GM19099 (cell line): ENCODE data around the gene MORN1.

ENCODE experiments used
- POLR2A ChIP-seq: IDR thresholded peaks from 3 replicates; pipeline ENCODE4 v1.6.1; 2011; ENCODE audit warnings: low read depth; ENCODE audit not compliant: insufficient read length; ENCODE audit errors: extremely low read depth

Gene MORN1

DNA sequence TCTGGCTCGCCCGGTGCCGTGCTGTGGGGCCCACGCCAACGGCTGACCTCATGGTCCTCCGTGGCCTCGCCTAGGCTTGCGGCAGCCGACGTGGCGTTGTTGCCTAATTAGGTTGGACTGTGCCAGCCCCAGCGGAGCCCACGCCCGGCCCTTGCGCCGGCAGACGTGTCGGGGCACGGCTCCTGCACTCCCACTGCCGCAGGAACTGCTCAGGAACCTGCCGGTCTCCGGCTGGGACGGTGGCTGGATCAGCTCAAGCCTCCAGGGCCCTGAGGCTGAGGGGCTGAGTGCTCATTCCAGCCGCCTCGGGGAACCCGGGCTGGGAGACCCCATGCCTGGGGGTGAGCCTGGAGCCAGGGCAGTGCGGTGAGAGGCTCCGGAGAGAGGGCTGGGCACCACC is 37.1 kb upstream of the MORN1 start:
- TF ChIP-seq POLR2A, result no peak

DNA sequence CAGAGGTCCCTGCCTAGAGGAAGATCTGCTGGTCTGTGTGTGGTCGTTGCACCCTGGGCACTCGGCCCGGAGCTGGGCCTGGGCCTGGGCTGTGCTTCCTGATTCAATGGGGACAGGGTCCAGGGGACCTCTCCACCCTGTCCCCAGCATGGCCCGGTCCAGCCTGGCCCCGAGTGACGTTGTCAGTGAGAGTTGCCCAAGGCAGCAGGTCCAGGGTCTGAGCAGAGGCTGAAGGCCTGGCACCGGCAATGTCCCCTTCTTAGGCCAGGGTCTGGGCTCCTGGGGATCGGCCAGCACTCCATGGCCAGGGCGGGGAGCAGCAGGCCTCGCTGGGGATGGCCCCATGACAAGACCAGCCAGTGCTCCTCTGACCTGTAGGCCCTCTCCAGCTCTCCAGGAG is 36.6 kb upstream of the MORN1 start:
- TF ChIP-seq POLR2A, result no peak

GRCh38 chr1:2427051-2427450 is 35.7 kb upstream of the MORN1 start:
- no peak for TF ChIP-seq POLR2A

DNA sequence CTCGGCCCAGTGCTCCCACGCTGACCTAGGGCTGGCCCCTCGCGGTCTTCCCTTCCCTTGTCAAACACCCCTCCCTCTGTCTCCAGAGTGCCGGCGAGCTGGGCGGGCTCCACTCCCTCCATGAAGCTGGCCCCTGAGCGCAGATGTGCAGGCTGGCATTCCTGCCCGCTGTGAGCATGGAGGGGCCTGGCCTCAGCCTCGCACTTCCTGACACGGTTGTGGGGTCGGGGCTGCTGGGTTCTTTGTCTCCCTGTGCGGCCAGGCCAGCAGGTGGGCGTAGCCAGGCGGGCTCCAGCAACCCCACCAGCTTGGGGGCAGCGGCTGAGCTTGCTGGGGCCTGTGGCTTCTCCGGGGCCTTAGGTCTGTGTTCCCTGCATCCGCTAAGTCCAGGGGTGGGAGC is 35.2 kb upstream of the MORN1 start:
- TF ChIP-seq POLR2A, result no peak

DNA sequence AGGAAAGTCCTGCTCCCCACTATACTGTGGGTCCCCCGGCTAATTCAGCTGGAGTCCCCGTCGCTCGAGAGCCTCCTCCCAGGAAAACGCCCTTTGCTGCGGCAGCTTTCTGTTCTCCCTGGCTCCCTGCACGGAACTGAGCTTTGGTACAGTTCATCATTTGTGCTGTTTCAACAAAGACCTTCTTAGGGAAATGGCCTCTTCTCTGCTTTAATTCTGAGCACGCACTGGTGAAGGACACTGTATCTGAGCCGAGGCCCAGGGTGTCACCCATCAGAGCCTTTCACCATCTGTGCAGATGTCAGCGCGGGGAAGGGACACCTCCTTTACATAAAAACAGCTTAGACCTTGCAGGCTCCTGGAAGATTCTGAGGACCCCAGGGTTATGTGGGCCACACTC is 34.5 kb upstream of the MORN1 start:
- no peak for TF ChIP-seq POLR2A

DNA sequence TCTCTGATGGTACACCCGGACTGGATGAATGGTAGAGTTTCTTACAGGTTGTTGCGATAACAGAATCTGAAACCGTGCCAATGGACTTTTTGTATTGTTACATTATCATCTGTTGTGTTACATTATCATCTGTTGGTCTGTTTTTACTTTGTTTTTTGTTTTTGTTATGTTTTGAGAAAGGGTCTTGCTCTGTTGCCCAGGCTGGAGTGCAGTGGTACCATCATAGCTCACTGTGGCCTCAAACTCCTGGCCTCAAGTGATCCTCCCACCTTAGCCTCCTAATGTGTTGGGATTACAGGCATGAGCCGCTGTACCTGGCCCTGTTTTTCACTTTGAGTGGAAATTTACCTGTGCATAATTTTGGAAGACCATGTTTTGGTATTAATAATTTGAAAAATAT is 31.2 kb upstream of the MORN1 start:
- TF ChIP-seq POLR2A, result no peak

DNA sequence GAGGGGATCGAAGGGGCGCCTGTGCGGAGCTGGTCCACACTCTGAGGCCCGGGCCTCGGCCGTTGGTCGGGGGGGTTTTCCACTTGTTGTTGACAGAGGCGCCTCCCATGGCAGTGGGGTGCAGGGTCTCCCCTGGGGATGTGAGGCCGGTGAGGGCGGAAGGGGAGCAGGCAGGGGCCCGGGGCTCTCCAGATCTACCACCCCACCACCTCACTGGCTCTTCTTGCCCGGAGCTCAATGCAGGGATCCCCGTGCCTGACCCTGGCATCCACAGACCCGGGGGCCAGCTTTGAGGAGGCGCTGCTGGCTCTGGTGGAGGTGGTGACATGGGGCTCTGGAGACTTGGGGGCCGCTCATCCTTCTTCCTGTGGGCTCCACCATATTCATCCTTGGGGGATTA is 28.1 kb upstream of the MORN1 start:
- TF ChIP-seq POLR2A, result no peak

- no peak for TF ChIP-seq POLR2A
These were observed 27.5 kb upstream of the MORN1 start for GRCh38 chr1:2418791-2419320.

DNA sequence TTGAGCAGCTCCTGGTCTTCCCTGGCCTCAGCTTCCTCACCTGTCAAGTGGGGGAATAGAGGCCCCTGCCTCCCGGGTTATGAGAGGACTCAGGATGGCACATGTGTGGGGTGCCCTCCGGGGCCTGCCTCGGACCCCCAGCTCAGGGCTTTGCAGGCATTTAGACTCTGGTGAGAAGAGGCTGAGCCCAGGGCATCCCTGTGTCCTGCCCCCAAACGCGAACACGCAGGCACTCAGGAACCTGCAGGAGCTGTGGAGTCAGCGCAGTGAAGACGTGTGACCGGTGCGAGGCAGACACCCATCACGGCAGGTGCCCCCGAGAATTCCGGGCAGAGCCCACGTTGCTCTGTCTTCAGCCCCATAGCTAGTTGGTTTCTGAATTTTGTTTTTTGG is 26.5 kb upstream of the MORN1 start:
- no peak for TF ChIP-seq POLR2A

- TF ChIP-seq POLR2A, result no peak
These were observed 25.9 kb upstream of the MORN1 start for GRCh38 chr1:2417083-2417832.

DNA sequence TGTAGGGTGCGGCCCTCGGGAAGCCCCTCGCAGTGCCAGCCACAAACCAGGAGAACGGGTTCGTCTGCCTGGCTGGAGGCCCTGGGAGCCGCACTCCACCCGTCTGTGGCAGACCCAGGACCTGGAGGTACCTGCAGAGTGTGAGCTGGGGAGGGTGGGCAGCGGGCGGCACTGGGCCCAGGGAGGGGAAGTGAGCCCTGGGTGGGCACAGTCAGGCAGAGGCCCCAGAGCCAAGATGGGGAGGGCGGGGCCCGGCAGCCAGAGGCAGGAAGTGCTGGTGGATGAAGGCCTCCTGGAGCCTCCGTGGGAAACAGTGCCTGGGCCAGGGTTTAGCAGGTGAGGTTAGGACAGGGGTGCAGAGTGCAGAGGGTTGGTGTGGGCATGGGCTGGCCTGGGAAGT is 25.0 kb upstream of the MORN1 start:
- TF ChIP-seq POLR2A, result no peak

GRCh38 chr1:2415801-2416208 is 24.5 kb upstream of the MORN1 start:
- TF ChIP-seq POLR2A, result peak; percentile 42

DNA sequence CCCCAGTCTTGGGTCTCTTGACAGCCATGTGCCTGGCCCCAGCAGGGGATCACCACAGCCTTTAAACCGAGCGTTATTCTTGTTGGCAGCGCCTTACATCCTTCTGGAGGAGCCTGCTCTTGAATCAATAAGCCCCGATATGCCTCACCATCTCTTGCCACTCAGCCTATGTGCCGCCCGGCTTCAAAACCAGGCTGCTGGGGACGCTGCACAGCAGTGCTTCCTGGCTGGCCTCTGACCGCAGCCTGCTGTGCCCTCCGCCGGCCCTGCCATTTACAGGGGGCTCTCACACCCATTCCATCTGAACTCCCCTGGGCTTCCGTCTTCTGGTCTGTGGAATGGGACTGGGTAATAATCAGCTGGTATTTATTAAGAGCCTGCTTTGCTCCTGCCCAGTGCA is 24.0 kb upstream of the MORN1 start:
- no peak for TF ChIP-seq POLR2A

DNA sequence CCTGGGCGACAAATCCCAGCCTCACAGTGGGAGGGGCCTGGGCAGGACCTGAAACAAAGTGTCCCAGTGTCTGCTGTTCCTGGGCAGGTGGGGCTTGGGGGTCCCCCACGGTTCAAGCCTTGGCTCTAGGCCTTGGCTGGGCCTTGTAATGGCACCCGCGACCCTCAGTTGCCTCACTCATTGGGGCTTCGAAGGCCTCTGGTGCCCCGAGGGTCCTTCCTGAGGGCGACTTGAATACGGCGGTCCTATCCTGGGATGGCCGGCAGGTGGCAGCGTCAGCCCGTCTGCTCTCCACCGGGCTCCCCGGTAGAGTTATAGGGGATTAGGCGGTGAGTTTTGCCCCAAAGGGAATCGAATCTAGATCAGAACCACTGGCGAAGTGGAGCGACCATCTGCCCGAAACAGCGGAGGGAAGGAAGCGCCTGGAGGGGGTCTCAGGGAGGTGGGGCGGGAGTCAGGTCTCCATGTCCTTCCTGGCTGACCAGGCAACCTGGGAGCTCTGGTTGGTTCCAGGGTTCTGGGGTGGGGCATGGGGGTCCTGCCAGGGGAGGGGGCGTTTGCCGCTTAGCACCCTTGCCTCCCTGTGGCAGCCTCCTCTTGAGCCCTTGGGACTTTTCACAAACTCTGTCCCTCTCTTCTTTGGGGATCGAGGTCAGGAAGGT is 23.1 kb upstream of the MORN1 start:
- TF ChIP-seq POLR2A, result no peak

GRCh38 chr1:2413495-2414296 is 22.3 kb upstream of the MORN1 start:
- TF ChIP-seq POLR2A, result no peak
